Stomach (tissue), 9 donors: ENCODE measurements around the gene ABCA3. TPM values are rescaled to one million over a fixed set of nuclear protein-coding genes. Genes with fewer than 3 reads are reported as not detected.

Experiments
- DNase-seq, 2 donors: peaks; one replicate each; pipeline versions ENCODE4 v3.0.0 to v3.0.0-alpha.2; 2013 to 2019
- H3K27ac ChIP-seq, 5 donors: fragments of 200-600 bp in 4 of 5; sonication (generic) in 4 of 5; one replicate each; pipeline ENCODE4 v1.5.1; 2013 to 2019; ENCODE audit warnings: mild to moderate bottlenecking in 1 of 5, moderate library complexity in 1 of 5
- H3K27me3 ChIP-seq, 3 donors: fragments of 200-600 bp; sonication (generic); one replicate each; pipeline ENCODE4 v1.5.1; 2017 to 2019; ENCODE audit warnings: mixed run types in 1 of 3
- H3K36me3 ChIP-seq, 4 donors: fragments of 200-600 bp; sonication (generic); 1 replicate in 3 of 4; 2 replicates in 1 of 4; pipeline ENCODE4 v1.5.1; 2016 to 2019
- H3K4me1 ChIP-seq, 4 donors: fragments of 200-600 bp; sonication (generic); one replicate each; pipeline ENCODE4 v1.5.1; 2016 to 2019
- H3K4me3 ChIP-seq, 4 donors: fragments of 200-600 bp; sonication (generic) in 3 of 4; one replicate each; pipeline ENCODE4 v1.5.1; 2016 to 2019; ENCODE audit warnings: mild to moderate bottlenecking in 1 of 4
- H3K9me3 ChIP-seq, 4 donors: fragments of 200-600 bp; sonication (generic); one replicate each; pipeline ENCODE4 v1.5.1; 2016 to 2019
- CTCF ChIP-seq, 7 experiments: fragments of 450-650 bp in 4 of 7; fragments of 200-600 bp in 3 of 7; sonication (generic) in 3 of 7; IDR thresholded peaks; one replicate each; pipeline ENCODE4 v1.5.1; 2016 to 2019; ENCODE audit warnings: antibody characterized with exemption in 7 of 7, control low read depth in 2 of 7, mild to moderate bottlenecking in 1 of 7
- EP300 ChIP-seq: sonication (generic); formaldehyde crosslinking; IDR thresholded peaks from one replicate; pipeline ENCODE4 v1.6.1; 2017; ENCODE audit warnings: antibody characterized with exemption
- POLR2A ChIP-seq, 4 donors: fragments of 450-650 bp; IDR thresholded peaks; one replicate each; pipeline ENCODE4 v1.6.1; 2016; ENCODE audit warnings: antibody characterized with exemption in 4 of 4, control low read depth in 2 of 4, mild to moderate bottlenecking in 1 of 4, moderate library complexity in 1 of 4
- POLR2AphosphoS5 ChIP-seq, 3 donors: sonication (generic); formaldehyde crosslinking; IDR thresholded peaks; one replicate each; pipeline ENCODE4 v1.6.1; 2016; ENCODE audit warnings: antibody characterized with exemption in 3 of 3
- WGBS, 5 donors: extraction: QIAGEN DNeasy Blood & Tissue Kit in 3 of 5; methylation state at CpG; one replicate each; pipeline versions ENCODE4 v1.1.5 to v1.1.7; 2013 to 2018; 5-methylcytosine and 5-hydroxymethylcytosine counted together
- intact Hi-C: fragments of 100-400 bp; cut with DNase I; formaldehyde crosslinking; loops from one replicate; pipeline ENCODE4 v1.15.1; 2023; ENCODE audit warnings: low total_unique reads
- polyA plus RNA-seq, 3 donors: library from polyadenylated mRNA; stranded (reverse); fragments of 200-250 nt; gene quantifications; one replicate each; pipeline ENCODE4 v1.2.3, GENCODE V29; 2013
- total RNA-seq, 5 donors: library from RNA; depleted of rRNA; stranded (reverse); fragments of >200 nt; gene quantifications; one replicate each; pipeline versions ENCODE4 v1.1.0 to v1.2.3, GENCODE V29; 2014 to 2016
- donor health status: healthy with polysubstance abuse.
- donor health status: Bipolar disorder and iron deficiency.
- donor health status: healthy.

ABCA3 gene
- total and polyA plus RNA-seq, 8 donors, result 0.61 to 39.3 (median 3.9) TPM

- 91 to 95% (median 94%) methylated on average over 30 of the region's 30 CpGs for WGBS, 5 donors
- H3K9me3 ChIP-seq, result no peaks in the 10 kb centered on the region
- H3K27me3 ChIP-seq, result no peaks in the 10 kb centered on the region
- no peak overlapping the region for H3K27ac ChIP-seq
- H3K4me3 ChIP-seq, result no peak overlapping the region
- intact Hi-C loops, result no loop called here
- peaks cover 2 to 15% (median 8%) of the 10 kb centered on the region in 4 donors for H3K4me1 ChIP-seq
- H3K36me3 ChIP-seq, result peaks cover 42 to 75% (median 71%) of the 10 kb centered on the region in 4 donors
- DNase-seq, result no peak
- no peak for TF ChIP-seq EP300
- no peak for TF ChIP-seq POLR2AphosphoS5 (IDR thresholded peaks at IDR 0.05)
Observed at GRCh38 chr16:2244926-2245795, 95.4 kb downstream of the ABCA3 start.

GRCh38 chr16:2244301-2244700, 96.2 kb downstream of the ABCA3 start:
- Histone ChIP-seq H3K27me3 (no peaks in the 10 kb centered on the region), H3K4me3 (no peak overlapping the region), H3K36me3 (peaks cover 42 to 83% (median 74%) of the 10 kb centered on the region in 4 donors), H3K4me1 (peaks cover 0 to 6% (median 2%) of the 10 kb centered on the region in 4 donors), H3K27ac (no peak overlapping the region), H3K9me3 (no peaks in the 10 kb centered on the region)
- TF ChIP-seq CTCF (IDR thresholded peaks at IDR 0.05), result no peak
- no peak for TF ChIP-seq POLR2A (IDR thresholded peaks at IDR 0.05)
- no peak for TF ChIP-seq POLR2AphosphoS5 (IDR thresholded peaks at IDR 0.05)
- no peak for TF ChIP-seq EP300
- no peak for DNase-seq
- 72 to 83% (median 77%) methylated on average over 10 to 17 of the region's 17 CpGs for WGBS, 5 donors
- intact Hi-C loops, result no loop called here

GRCh38 chr16:2243781-2244180, 96.7 kb downstream of the ABCA3 start:
- no peak for DNase-seq
- TF ChIP-seq CTCF (IDR thresholded peaks at IDR 0.05), result no peak
- intact Hi-C loops, result no loop called here
- H3K4me1 ChIP-seq, result peaks cover 0 to 6% (median 0%) of the 10 kb centered on the region in 4 donors
- no peak overlapping the region for H3K4me3 ChIP-seq
- peaks cover 42 to 84% (median 73%) of the 10 kb centered on the region in 4 donors for H3K36me3 ChIP-seq
- no peaks in the 10 kb centered on the region for H3K9me3 ChIP-seq
- H3K27me3 ChIP-seq, result no peaks in the 10 kb centered on the region
- 95 to 97% (median 96%) methylated on average over 11 of the region's 11 CpGs for WGBS, 5 donors
- H3K27ac ChIP-seq, result no peak overlapping the region

GRCh38 chr16:2243031-2243528, 97.4 kb downstream of the ABCA3 start:
- Histone ChIP-seq H3K27me3 (peaks cover 0 to 7% (median 3%) of the 10 kb centered on the region in 3 donors), H3K36me3 (peaks cover 42 to 84% (median 73%) of the 10 kb centered on the region in 4 donors), H3K27ac (no peak overlapping the region), H3K9me3 (no peaks in the 10 kb centered on the region), H3K4me3 (no peak overlapping the region), H3K4me1 (peaks cover 0 to 7% (median 1%) of the 10 kb centered on the region in 4 donors)
- WGBS, 5 donors, result 93 to 98% (median 95%) methylated on average over 19 of the region's 19 CpGs; no CpG with 5 or more reads in 1 of the 5 donors
- DNase-seq, result no peak
- TF ChIP-seq POLR2AphosphoS5 (IDR thresholded peaks at IDR 0.05) (no peak), POLR2A (IDR thresholded peaks at IDR 0.05) (no peak), CTCF (IDR thresholded peaks at IDR 0.05) (no peak), EP300 (no peak)
- intact Hi-C loops, result no loop called here
